ENCODE measurements around the gene STK32B. TPM values are rescaled to one million over a fixed set of nuclear protein-coding genes. Genes with fewer than 3 reads are reported as not detected.

Gene STK32B
- total and polyA plus RNA-seq, 5 donors from 2014 or later: not detected

GRCh38 chr4:5455003-5455585 is 403.8 kb downstream of the STK32B start:
- no peaks in the 10 kb centered on the region for H3K4me1 Mint-ChIP-seq
- H3K4me3 Mint-ChIP-seq: no peak overlapping the region

GRCh38 chr4:5456296-5456845 is 405.1 kb downstream of the STK32B start:
- H3K36me3 Mint-ChIP-seq: no peaks in the 10 kb centered on the region
- no peak overlapping the region for H3K27ac ChIP-seq (ENCODE audit: insufficient read depth, low read length, poor library complexity, severe bottlenecking)
- H3K4me1 Mint-ChIP-seq: no peaks in the 10 kb centered on the region
- H3K36me3 ChIP-seq (ENCODE audit: control insufficient read depth, insufficient read depth, low read length): no peaks in the 10 kb centered on the region
- DNase-seq: no peak
- no peak overlapping the region for H3K4me3 Mint-ChIP-seq
- H3K9me3 Mint-ChIP-seq: peaks cover 0 to 1% (median 0%) of the 10 kb centered on the region in 7 donors
- H3K4me3 ChIP-seq (ENCODE audit: low read depth, low read length): no peak overlapping the region
- no peaks in the 10 kb centered on the region for H3K9me3 ChIP-seq (ENCODE audit: control insufficient read depth in 2 of 2, low read length in 2 of 2)
- H3K27me3 Mint-ChIP-seq: no peaks in the 10 kb centered on the region
- H3K4me1 ChIP-seq (ENCODE audit: control insufficient read depth, insufficient read depth, low read length, poor library complexity, severe bottlenecking): no peaks in the 10 kb centered on the region
- no peaks in the 10 kb centered on the region for H3K27me3 ChIP-seq (ENCODE audit: control insufficient read depth, insufficient read depth, low read length)
- H3K27ac Mint-ChIP-seq: no peak overlapping the region
- no peak for ATAC-seq (ENCODE audit: low read depth in 2 of 2)

More at GRCh38 chr4:5455003-5455585, 403.8 kb downstream of the STK32B start:
- DNase-seq: no peak
- no peak for ATAC-seq (ENCODE audit: low read depth in 2 of 2)
- Histone ChIP-seq H3K4me1 (ENCODE audit: control insufficient read depth, insufficient read depth, low read length, poor library complexity, severe bottlenecking) (no peaks in the 10 kb centered on the region), H3K27ac (ENCODE audit: insufficient read depth, low read length, poor library complexity, severe bottlenecking) (no peak overlapping the region), H3K9me3 (ENCODE audit: control insufficient read depth in 2 of 2, low read length in 2 of 2) (no peaks in the 10 kb centered on the region), H3K36me3 (ENCODE audit: control insufficient read depth, insufficient read depth, low read length) (no peaks in the 10 kb centered on the region), H3K4me3 (ENCODE audit: low read depth, low read length) (no peak overlapping the region), H3K27me3 (ENCODE audit: control insufficient read depth, insufficient read depth, low read length) (no peaks in the 10 kb centered on the region)
- peaks cover 0 to 1% (median 0%) of the 10 kb centered on the region in 7 donors for H3K9me3 Mint-ChIP-seq
- H3K27me3 Mint-ChIP-seq: no peaks in the 10 kb centered on the region
- no peaks in the 10 kb centered on the region for H3K36me3 Mint-ChIP-seq
- H3K27ac Mint-ChIP-seq: no peak overlapping the region

- no peak overlapping the region for H3K4me3 Mint-ChIP-seq
- H3K4me3 ChIP-seq (ENCODE audit: low read depth, low read length): no peak overlapping the region
- H3K27me3 Mint-ChIP-seq: no peaks in the 10 kb centered on the region
- no peaks in the 10 kb centered on the region for H3K4me1 Mint-ChIP-seq
- DNase-seq (no peak), ATAC-seq (ENCODE audit: low read depth in 2 of 2) (no peak)
- H3K9me3 Mint-ChIP-seq: peaks cover 0 to 2% (median 0%) of the 10 kb centered on the region in 7 donors
- H3K27ac Mint-ChIP-seq: no peak overlapping the region
- H3K9me3 ChIP-seq (ENCODE audit: control insufficient read depth in 2 of 2, low read length in 2 of 2): no peaks in the 10 kb centered on the region
- H3K36me3 ChIP-seq (ENCODE audit: control insufficient read depth, insufficient read depth, low read length): no peaks in the 10 kb centered on the region
- no peaks in the 10 kb centered on the region for H3K36me3 Mint-ChIP-seq
- H3K27ac ChIP-seq (ENCODE audit: insufficient read depth, low read length, poor library complexity, severe bottlenecking): no peak overlapping the region
- no peaks in the 10 kb centered on the region for H3K4me1 ChIP-seq (ENCODE audit: control insufficient read depth, insufficient read depth, low read length, poor library complexity, severe bottlenecking)
- no peaks in the 10 kb centered on the region for H3K27me3 ChIP-seq (ENCODE audit: control insufficient read depth, insufficient read depth, low read length)
Measured at GRCh38 chr4:5458676-5459075, 407.4 kb downstream of the STK32B start.

GRCh38 chr4:5459236-5459635 is 408.0 kb downstream of the STK32B start:
- H3K27ac ChIP-seq (ENCODE audit: insufficient read depth, low read length, poor library complexity, severe bottlenecking): no peak overlapping the region
- H3K36me3 Mint-ChIP-seq: no peaks in the 10 kb centered on the region
- ATAC-seq (ENCODE audit: low read depth in 2 of 2): no peak

GRCh38 chr4:5460106-5460801 is 409.0 kb downstream of the STK32B start:
- no peak overlapping the region for H3K4me3 Mint-ChIP-seq
- no peaks in the 10 kb centered on the region for H3K27me3 Mint-ChIP-seq
- Histone ChIP-seq H3K27ac (ENCODE audit: insufficient read depth, low read length, poor library complexity, severe bottlenecking) (no peak overlapping the region), H3K4me1 (ENCODE audit: control insufficient read depth, insufficient read depth, low read length, poor library complexity, severe bottlenecking) (no peaks in the 10 kb centered on the region), H3K9me3 (ENCODE audit: control insufficient read depth in 2 of 2, low read length in 2 of 2) (no peaks in the 10 kb centered on the region), H3K36me3 (ENCODE audit: control insufficient read depth, insufficient read depth, low read length) (no peaks in the 10 kb centered on the region), H3K4me3 (ENCODE audit: low read depth, low read length) (no peak overlapping the region), H3K27me3 (ENCODE audit: control insufficient read depth, insufficient read depth, low read length) (no peaks in the 10 kb centered on the region)
- no peak for ATAC-seq (ENCODE audit: low read depth in 2 of 2)
- H3K36me3 Mint-ChIP-seq: no peaks in the 10 kb centered on the region
- no peak overlapping the region for H3K27ac Mint-ChIP-seq
- H3K4me1 Mint-ChIP-seq: no peaks in the 10 kb centered on the region
- H3K9me3 Mint-ChIP-seq: peaks cover 0 to 2% (median 0%) of the 10 kb centered on the region in 7 donors
- DNase-seq: no peak

More at GRCh38 chr4:5459236-5459635, 408.0 kb downstream of the STK32B start:
- H3K27ac Mint-ChIP-seq: no peak overlapping the region
- H3K36me3 ChIP-seq (ENCODE audit: control insufficient read depth, insufficient read depth, low read length): no peaks in the 10 kb centered on the region
- H3K9me3 ChIP-seq (ENCODE audit: control insufficient read depth in 2 of 2, low read length in 2 of 2): no peaks in the 10 kb centered on the region
- H3K4me3 ChIP-seq (ENCODE audit: low read depth, low read length): no peak overlapping the region
- no peak overlapping the region for H3K4me3 Mint-ChIP-seq
- DNase-seq: no peak
- no peaks in the 10 kb centered on the region for H3K27me3 ChIP-seq (ENCODE audit: control insufficient read depth, insufficient read depth, low read length)
- no peaks in the 10 kb centered on the region for H3K27me3 Mint-ChIP-seq
- H3K4me1 Mint-ChIP-seq: no peaks in the 10 kb centered on the region
- H3K9me3 Mint-ChIP-seq: peaks cover 0 to 2% (median 0%) of the 10 kb centered on the region in 7 donors
- H3K4me1 ChIP-seq (ENCODE audit: control insufficient read depth, insufficient read depth, low read length, poor library complexity, severe bottlenecking): no peaks in the 10 kb centered on the region

- Histone ChIP-seq H3K27ac (ENCODE audit: insufficient read depth, low read length, poor library complexity, severe bottlenecking) (no peak overlapping the region), H3K27me3 (ENCODE audit: control insufficient read depth, insufficient read depth, low read length) (no peaks in the 10 kb centered on the region), H3K36me3 (ENCODE audit: control insufficient read depth, insufficient read depth, low read length) (no peaks in the 10 kb centered on the region), H3K9me3 (ENCODE audit: control insufficient read depth in 2 of 2, low read length in 2 of 2) (no peaks in the 10 kb centered on the region), H3K4me1 (ENCODE audit: control insufficient read depth, insufficient read depth, low read length, poor library complexity, severe bottlenecking) (no peaks in the 10 kb centered on the region), H3K4me3 (ENCODE audit: low read depth, low read length) (no peak overlapping the region)
- Mint-ChIP-seq H3K4me3 (no peak overlapping the region), H3K27ac (no peak overlapping the region), H3K27me3 (no peaks in the 10 kb centered on the region), H3K4me1 (no peaks in the 10 kb centered on the region), H3K9me3 (peaks cover 0 to 2% (median 0%) of the 10 kb centered on the region in 7 donors), H3K36me3 (no peaks in the 10 kb centered on the region)
- DNase-seq (no peak), ATAC-seq (ENCODE audit: low read depth in 2 of 2) (no peak)
Measured at GRCh38 chr4:5461477-5461876, 410.2 kb downstream of the STK32B start.

GRCh38 chr4:5462254-5462835 is 411.1 kb downstream of the STK32B start:
- no peak overlapping the region for H3K4me3 ChIP-seq (ENCODE audit: low read depth, low read length)
- Mint-ChIP-seq H3K4me1 (no peaks in the 10 kb centered on the region), H3K36me3 (no peaks in the 10 kb centered on the region), H3K27me3 (no peaks in the 10 kb centered on the region), H3K27ac (no peak overlapping the region), H3K9me3 (peaks cover 0 to 2% (median 0%) of the 10 kb centered on the region in 7 donors), H3K4me3 (no peak overlapping the region)
- ATAC-seq (ENCODE audit: low read depth in 2 of 2) (no peak), DNase-seq (no peak)
- no peaks in the 10 kb centered on the region for H3K9me3 ChIP-seq (ENCODE audit: control insufficient read depth in 2 of 2, low read length in 2 of 2)
- H3K4me1 ChIP-seq (ENCODE audit: control insufficient read depth, insufficient read depth, low read length, poor library complexity, severe bottlenecking): no peaks in the 10 kb centered on the region
- no peaks in the 10 kb centered on the region for H3K27me3 ChIP-seq (ENCODE audit: control insufficient read depth, insufficient read depth, low read length)
- H3K27ac ChIP-seq (ENCODE audit: insufficient read depth, low read length, poor library complexity, severe bottlenecking): no peak overlapping the region
- no peaks in the 10 kb centered on the region for H3K36me3 ChIP-seq (ENCODE audit: control insufficient read depth, insufficient read depth, low read length)

All from CD4-positive, CD25-positive, alpha-beta regulatory T cell (primary cell).